IMR-90 (cell line): ENCODE results near the gene CLCA2. TPM values are rescaled to one million over a fixed set of nuclear protein-coding genes. Genes with fewer than 3 reads are reported as not detected.

Source experiments
- ATAC-seq: fragments of 200-7000 bp; cut with Tn5 transposase; 2 replicates; pipeline ENCODE4 v1.9.1; 2020; ENCODE audit warnings: low read depth, mild to moderate bottlenecking, moderate library complexity
- BruUV-seq: library from RNA; stranded (reverse); fragments of 400-500 nt; replicated peaks from 2 replicates; lab custom pipeline; 2021; lab: Mats Ljungman, UMichigan
- CTCF ChIA-PET: fragments of 300-600 bp; formaldehyde crosslinking; extraction: SDS; loops from one replicate; lab custom pipeline; 2021; ENCODE audit warnings: antibody characterized with exemption; lab: Yijun Ruan, JAX
- POLR2A ChIA-PET: fragments of 300-600 bp; sonication (Branson Sonifier 250); formaldehyde crosslinking; loops from one replicate; lab custom pipeline; 2022; ENCODE audit warnings: antibody characterized with exemption; ENCODE audit not compliant: unreplicated experiment; lab: Charles Lee
- DNase-seq: peaks from one replicate; pipeline ENCODE4 v3.0.0; 2013
- H2AFZ ChIP-seq: replicated peaks from 2 replicates; pipeline ENCODE3; 2013; ENCODE audit warnings: low read length, mild to moderate bottlenecking; ENCODE audit not compliant: poor library complexity
- H2AK5ac ChIP-seq: 2 replicates; pipeline ENCODE4 v1.6.1; 2013; ENCODE audit warnings: low read depth, low read length, inconsistent platforms
- H2AK9ac ChIP-seq: replicated peaks from 2 replicates; pipeline ENCODE3; 2013; ENCODE audit warnings: mild to moderate bottlenecking, low read depth, low read length, moderate library complexity; ENCODE audit not compliant: poor library complexity
- H2BK120ac ChIP-seq: 2 replicates; pipeline ENCODE4 v1.6.1; 2013; ENCODE audit warnings: low read depth, low read length, inconsistent platforms
- H2BK15ac ChIP-seq: 3 replicates; pipeline ENCODE4 v1.6.1; 2013; ENCODE audit warnings: low read depth, low read length, inconsistent platforms
- H2BK20ac ChIP-seq: 2 replicates; pipeline ENCODE4 v1.6.1; 2013; ENCODE audit warnings: low read depth, mild to moderate bottlenecking, inconsistent platforms, low read length, moderate library complexity
- H2BK5ac ChIP-seq: 2 replicates; pipeline ENCODE4 v1.6.1; 2013; ENCODE audit warnings: mild to moderate bottlenecking, low read depth, low read length, inconsistent platforms; ENCODE audit not compliant: poor library complexity, severe bottlenecking
- H3K14ac ChIP-seq: replicated peaks from 2 replicates; pipeline ENCODE4 v1.6.1; 2013; ENCODE audit warnings: low read depth, low read length, inconsistent platforms
- H3K18ac ChIP-seq: 2 replicates; pipeline ENCODE4 v1.6.1; 2013; ENCODE audit warnings: low read depth, low read length, control low read depth
- H3K23ac ChIP-seq: 2 replicates; pipeline ENCODE4 v1.6.1; 2013; ENCODE audit warnings: low read depth, low read length, inconsistent platforms
- H3K27ac ChIP-seq: 2 replicates; pipeline ENCODE4 v1.5.1; 2013; ENCODE audit warnings: mild to moderate bottlenecking, control low read depth, low read length; ENCODE audit not compliant: insufficient read depth
- H3K27me3 ChIP-seq: 2 replicates; pipeline ENCODE4 v1.6.1; 2013; ENCODE audit warnings: low read length; ENCODE audit not compliant: control insufficient read depth, insufficient read depth
- H3K36me3 ChIP-seq: 2 replicates; pipeline ENCODE4 v1.6.1; 2013; ENCODE audit warnings: low read length, mixed read lengths; ENCODE audit not compliant: control insufficient read depth, insufficient read depth
- H3K4ac ChIP-seq: 2 replicates; pipeline ENCODE4 v1.6.1; 2013; ENCODE audit warnings: low read depth, low read length, inconsistent platforms
- H3K4me1 ChIP-seq: 2 replicates; pipeline ENCODE4 v1.6.1; 2013; ENCODE audit warnings: low read length, mixed read lengths; ENCODE audit not compliant: control insufficient read depth, insufficient read depth
- H3K4me2 ChIP-seq: 2 replicates; pipeline ENCODE4 v1.6.1; 2013; ENCODE audit warnings: low read depth, mild to moderate bottlenecking, control low read depth, low read length, moderate library complexity
- H3K4me3 ChIP-seq: 2 replicates; pipeline ENCODE4 v1.5.1; 2013; ENCODE audit warnings: low read depth, mild to moderate bottlenecking, control low read depth, low read length, moderate library complexity; ENCODE audit not compliant: insufficient read depth
- H3K56ac ChIP-seq: 2 replicates; pipeline ENCODE4 v1.6.1; 2013; ENCODE audit warnings: low read length, inconsistent platforms; ENCODE audit not compliant: insufficient read depth; ENCODE audit errors: extremely low read depth
- H3K79me1 ChIP-seq, 2 experiments: 2 replicates each; pipeline ENCODE4 v1.6.1; 2013; ENCODE audit warnings: low read length in 2 of 2, inconsistent platforms in 1 of 2, low read depth in 1 of 2
- H3K9ac ChIP-seq: 2 replicates; pipeline ENCODE4 v1.6.1; 2013; ENCODE audit warnings: low read depth, low read length, control low read depth
- H3K9me1 ChIP-seq: 2 replicates; pipeline ENCODE4 v1.6.1; 2013; ENCODE audit warnings: low read length, inconsistent platforms; ENCODE audit not compliant: insufficient read depth
- H3K9me3 ChIP-seq: 2 replicates; pipeline ENCODE4 v1.6.1; 2013; ENCODE audit warnings: low read length; ENCODE audit not compliant: control insufficient read depth, insufficient read depth
- H4K20me1 ChIP-seq: 2 replicates; pipeline ENCODE4 v1.6.1; 2013; ENCODE audit warnings: low read length, inconsistent platforms; ENCODE audit not compliant: insufficient read depth
- H4K5ac ChIP-seq: 2 replicates; pipeline ENCODE4 v1.6.1; 2013; ENCODE audit warnings: mild to moderate bottlenecking, low read depth, low read length, control low read depth
- H4K8ac ChIP-seq, 2 experiments: 2 replicates each; pipeline ENCODE4 v1.6.1; 2013; ENCODE audit warnings: low read depth in 2 of 2, low read length in 2 of 2, control low read depth in 1 of 2, inconsistent platforms in 1 of 2
- H4K91ac ChIP-seq: 2 replicates; pipeline ENCODE4 v1.6.1; 2013; ENCODE audit warnings: low read depth, low read length, inconsistent platforms; ENCODE audit not compliant: insufficient read depth
- BHLHE40 ChIP-seq: fragments of 150-350 bp; IDR thresholded peaks from 2 replicates; pipeline ENCODE4 v1.6.1; 2016; ENCODE audit warnings: mild to moderate bottlenecking, low read depth, low read length
- CEBPB ChIP-seq: IDR thresholded peaks from 2 replicates; pipeline ENCODE4 v1.6.1; 2012; ENCODE audit warnings: low read depth, low read length, improper control_type of control experiment
- CTCF ChIP-seq: conservative IDR thresholded peaks from 2 replicates; pipeline ENCODE4 v1.5.1; 2012; ENCODE audit warnings: mild to moderate bottlenecking, low read depth, low read length, improper control_type of control experiment
- ELK1 ChIP-seq: fragments of 150-350 bp; IDR thresholded peaks from 2 replicates; pipeline ENCODE4 v1.6.1; 2016; ENCODE audit warnings: low read depth, mild to moderate bottlenecking, low read length, moderate library complexity, borderline replicate concordance
- FOS ChIP-seq: fragments of 150-350 bp; IDR thresholded peaks from 2 replicates; pipeline ENCODE4 v1.6.1; 2016; ENCODE audit warnings: low read depth, low read length
- MAFK ChIP-seq: IDR thresholded peaks from 2 replicates; pipeline ENCODE4 v1.6.1; 2012; ENCODE audit warnings: low read depth, low read length, improper control_type of control experiment
- MAZ ChIP-seq: IDR thresholded peaks from 2 replicates; pipeline ENCODE4 v1.6.1; 2012; ENCODE audit warnings: low read depth, mild to moderate bottlenecking, low read length, improper control_type of control experiment, moderate library complexity, borderline replicate concordance
- POLR2A ChIP-seq: IDR thresholded peaks from 2 replicates; pipeline ENCODE4 v1.6.1; 2012; ENCODE audit warnings: mild to moderate bottlenecking, low read depth, low read length
- RAD21 ChIP-seq: IDR thresholded peaks from 2 replicates; pipeline ENCODE4 v1.6.1; 2012; ENCODE audit warnings: low read length, improper control_type of control experiment
- RCOR1 ChIP-seq: IDR thresholded peaks from 2 replicates; pipeline ENCODE4 v1.6.1; 2012; ENCODE audit warnings: mild to moderate bottlenecking, low read length, improper control_type of control experiment; ENCODE audit not compliant: insufficient replicate concordance
- SMC3 ChIP-seq: fragments of 150-350 bp; IDR thresholded peaks from 2 replicates; pipeline ENCODE4 v1.6.1; 2016; ENCODE audit warnings: low read depth, mild to moderate bottlenecking, antibody characterized with exemption, low read length, moderate library complexity
- USF2 ChIP-seq: fragments of 150-350 bp; IDR thresholded peaks from 2 replicates; pipeline ENCODE4 v1.6.1; 2017; ENCODE audit warnings: mild to moderate bottlenecking, antibody characterized with exemption, low read length, low read depth
- WGBS, 2 experiments: methylation state at CpG; one replicate each; pipeline versions ENCODE4 v1.1.5 to v1.1.7; 2013; ENCODE audit warnings: missing lambda C conversion rate in 2 of 2; ENCODE audit not compliant: insufficient read length in 1 of 2; ENCODE audit errors: extremely low coverage in 2 of 2; 5-methylcytosine and 5-hydroxymethylcytosine counted together
- dilution Hi-C: fragments of 300-500 bp; cut with HindIII; formaldehyde crosslinking; loops from one replicate; pipeline ENCODE4 v1.14.3; 2018; ENCODE audit warnings: low sequenced_read_pairs; ENCODE audit not compliant: unreplicated experiment
- in situ Hi-C: fragments of 300-500 bp; cut with MboI; formaldehyde crosslinking; loops from 3 replicates; pipeline ENCODE4 v1.14.3; 2019; ENCODE audit warnings: low sequenced_read_pairs, inconsistent platforms, mixed read lengths
- intact Hi-C: fragments of 100-400 bp; cut with micrococcal nuclease; formaldehyde crosslinking; loops from 2 replicates; pipeline ENCODE4 v1.10.0; 2022
- polyA plus RNA-seq, 3 experiments: library from polyadenylated mRNA; depleted of rRNA; stranded (reverse); fragments of >200 nt; gene quantifications; 2 replicates each; pipeline ENCODE4 v1.2.3, GENCODE V29; 2012; ENCODE audit warnings: low replicate concordance in 1 of 3
- total RNA-seq: library from RNA; depleted of rRNA; stranded (reverse); fragments of >200 nt; gene quantifications from 2 replicates; pipeline ENCODE4 v1.2.3, GENCODE V29; 2012

The CLCA2 gene
- total and polyA plus RNA-seq, 2 of the 4 experiments (the other 2 are of a cell fraction): 0.09 to 0.18 TPM

- H3K36me3 ChIP-seq: no peaks in the 10 kb centered on the region
- H3K4me3 ChIP-seq: no peak overlapping the region
- H2AFZ ChIP-seq: no peak overlapping the region
- in situ Hi-C loops: no loop called here
- POLR2A ChIA-PET: no interaction called here
- no peak overlapping the region for H3K9ac ChIP-seq
- H4K5ac ChIP-seq: no peak overlapping the region
- H3K23ac ChIP-seq: no peak overlapping the region
- no peak overlapping the region for H2BK15ac ChIP-seq
- no peak overlapping the region for H3K4me2 ChIP-seq
- no peak overlapping the region for H2BK20ac ChIP-seq
- H2BK5ac ChIP-seq: no peak overlapping the region
- no peak overlapping the region for H2AK9ac ChIP-seq
- no peak overlapping the region for H3K14ac ChIP-seq
- no peak overlapping the region for H3K18ac ChIP-seq
- no peak overlapping the region for H2AK5ac ChIP-seq
- H2BK120ac ChIP-seq: no peak overlapping the region
- no peaks in the 10 kb centered on the region for H3K9me3 ChIP-seq
- no peak overlapping the region for H3K56ac ChIP-seq
- no peak overlapping the region for H4K91ac ChIP-seq
- ATAC-seq: no peak
- no peak overlapping the region for H4K8ac ChIP-seq
- no peaks in the 10 kb centered on the region for H3K9me1 ChIP-seq
- no peak for DNase-seq
- no CpG with 5 or more reads among the region's 2 CpGs for WGBS, 2 experiments
- CTCF ChIA-PET: no interaction called here
- H3K4ac ChIP-seq: no peak overlapping the region
- no TSS peak for BruUV-seq
- peaks cover 1% of the 10 kb centered on the region; the same call in 1 of the 2 replicates for H3K4me1 ChIP-seq
- H3K27me3 ChIP-seq: peaks cover 2% of the 10 kb centered on the region; the same call in 1 of the 2 replicates
- no peak overlapping the region for H3K27ac ChIP-seq
- intact Hi-C loops: no loop called here
- no peaks in the 10 kb centered on the region for H4K20me1 ChIP-seq
- no peaks in the 10 kb centered on the region for H3K79me1 ChIP-seq
- dilution Hi-C loops: no loop called here
- TF ChIP-seq USF2 (no peak), RAD21 (no peak), FOS (no peak), POLR2A (no peak), RCOR1 (no peak), ELK1 (no peak), SMC3 (no peak), MAFK (no peak), MAZ (no peak), CEBPB (no peak), BHLHE40 (no peak), CTCF (no peak)
These were observed 11.4 kb downstream of the CLCA2 start for GRCh38 chr1:86435327-86435726.
